Activated CD8-positive, alpha-beta memory T cell treated with anti-CD3 and anti-CD28 coated beads, Interleukin-2, amount 50 U/mL, for 4 hours (primary cell): ENCODE results near the gene THY1.

ENCODE experiments used
- DNase-seq: peaks from one replicate; pipeline ENCODE4 v3.0.0-alpha.2; 2020

The THY1 gene

GRCh38 chr11:119368121-119369034 lies 54.6 kb downstream of the THY1 start:
- DNase-seq, result no peak

DNA sequence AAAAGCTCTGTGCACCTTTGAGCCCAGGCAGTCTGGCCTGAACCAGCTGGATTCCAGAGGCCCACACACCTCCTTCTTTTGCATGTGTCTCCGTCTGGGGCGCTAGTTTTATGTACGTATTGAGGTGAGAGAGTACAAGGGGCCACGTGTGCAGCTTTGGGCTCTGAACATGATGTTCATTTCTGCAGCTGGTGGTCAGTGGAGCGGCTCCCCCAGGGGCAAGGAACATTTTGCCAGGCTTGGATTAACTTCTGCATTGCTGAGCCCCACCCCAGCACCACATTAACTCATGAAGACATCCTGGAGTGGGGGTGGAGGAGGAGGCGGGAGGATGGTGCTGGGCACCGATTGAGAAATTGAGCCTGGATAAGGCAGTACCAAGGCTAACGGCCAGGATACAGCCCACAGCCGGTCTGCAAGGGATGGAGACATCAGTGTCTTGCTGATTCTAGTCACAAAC lies 55.3 kb downstream of the THY1 start:
- DNase-seq, result no peak
